Activated CD4-positive, CD25-positive, alpha-beta regulatory T cell (primary cell): ENCODE measurements around the gene LRRC45.

ENCODE experiments used
- DNase-seq, 4 experiments: peaks; one replicate each; lab custom pipeline; 2025; lab: John Stamatoyannopoulos, UW

The LRRC45 gene

DNA sequence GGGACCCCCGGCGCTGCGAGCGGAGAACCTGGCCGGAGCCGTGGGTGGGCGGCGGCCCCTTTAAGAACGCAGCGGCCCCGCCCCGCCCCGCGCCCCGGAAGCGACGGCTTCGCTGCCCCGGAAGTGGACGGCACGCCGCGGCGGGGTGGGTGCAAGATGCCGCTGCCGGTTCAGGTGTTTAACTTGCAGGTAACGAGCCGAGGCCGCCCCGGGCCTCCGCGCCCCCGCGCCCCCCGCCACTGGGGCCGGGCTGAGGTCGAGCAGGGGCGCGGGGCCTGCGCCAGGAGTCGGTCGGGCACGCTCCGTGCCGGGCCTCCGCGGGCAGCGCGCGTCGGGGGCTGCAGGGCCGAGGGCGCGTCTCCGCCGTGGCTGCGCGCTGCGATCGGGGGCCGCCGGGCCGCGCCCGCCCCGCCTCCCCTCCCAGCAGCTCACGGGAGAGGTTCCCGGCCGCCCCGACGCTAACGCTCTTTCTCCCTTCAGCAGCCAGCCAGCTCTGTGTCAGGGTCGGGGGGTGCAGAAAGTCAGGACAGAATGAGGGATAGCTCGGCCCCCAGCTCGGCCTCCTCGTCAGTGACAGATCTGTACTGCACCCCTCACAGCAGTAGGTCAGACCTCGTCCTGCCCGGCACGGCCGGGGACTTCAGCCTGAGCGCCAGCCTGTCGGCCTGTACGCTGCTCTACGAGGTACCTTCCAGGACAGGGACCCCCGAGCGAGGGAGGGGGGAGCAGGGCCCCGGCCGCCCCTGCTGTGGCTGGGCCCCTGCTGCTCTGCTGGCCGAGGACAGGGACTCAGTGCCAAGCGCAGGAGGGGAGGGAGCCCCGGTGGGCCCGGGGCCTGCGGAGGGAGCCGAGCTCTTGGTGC, 28.9 kb downstream of the LRRC45 start, which contains the start of the genes GPS1 and RFNG:
Gene GPS1, plus strand, starts transcription at position 123 of the 862 bp plus-strand sequence. Its CDS starts 34 bp downstream, at position 157.
Gene RFNG, minus strand, starts transcription at position 36 of the 862 bp plus-strand sequence. CDS start 45 bp downstream, outside the sequence.
- peak; percentile 70 to 79 (median 70) for DNase-seq

DNA sequence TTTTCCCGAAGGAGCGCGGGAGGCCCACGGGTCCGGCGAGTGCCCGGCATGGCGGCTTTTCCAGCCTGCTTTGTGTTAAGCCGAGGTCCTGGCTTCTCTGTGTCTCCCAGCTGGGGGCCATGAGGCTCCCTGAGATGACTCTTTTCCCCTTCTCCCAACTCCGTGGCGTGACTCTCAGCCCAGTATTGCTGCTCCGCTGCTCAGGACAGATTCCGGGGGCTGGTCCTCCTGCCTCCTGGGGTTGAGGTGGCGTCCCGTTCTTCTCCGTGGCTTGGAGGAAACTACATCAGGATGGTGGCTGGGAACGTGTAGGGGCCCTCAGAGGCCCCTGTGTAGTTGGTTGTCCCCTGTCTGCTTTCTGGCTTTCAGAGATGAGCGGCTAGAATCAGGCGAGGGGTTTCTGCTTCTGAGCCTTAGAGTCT, 29.5 kb downstream of the LRRC45 start:
- DNase-seq, result no peak

- no peak for DNase-seq
Observed at GRCh38 chr17:82053130-82053529, 30.0 kb downstream of the LRRC45 start.

DNA sequence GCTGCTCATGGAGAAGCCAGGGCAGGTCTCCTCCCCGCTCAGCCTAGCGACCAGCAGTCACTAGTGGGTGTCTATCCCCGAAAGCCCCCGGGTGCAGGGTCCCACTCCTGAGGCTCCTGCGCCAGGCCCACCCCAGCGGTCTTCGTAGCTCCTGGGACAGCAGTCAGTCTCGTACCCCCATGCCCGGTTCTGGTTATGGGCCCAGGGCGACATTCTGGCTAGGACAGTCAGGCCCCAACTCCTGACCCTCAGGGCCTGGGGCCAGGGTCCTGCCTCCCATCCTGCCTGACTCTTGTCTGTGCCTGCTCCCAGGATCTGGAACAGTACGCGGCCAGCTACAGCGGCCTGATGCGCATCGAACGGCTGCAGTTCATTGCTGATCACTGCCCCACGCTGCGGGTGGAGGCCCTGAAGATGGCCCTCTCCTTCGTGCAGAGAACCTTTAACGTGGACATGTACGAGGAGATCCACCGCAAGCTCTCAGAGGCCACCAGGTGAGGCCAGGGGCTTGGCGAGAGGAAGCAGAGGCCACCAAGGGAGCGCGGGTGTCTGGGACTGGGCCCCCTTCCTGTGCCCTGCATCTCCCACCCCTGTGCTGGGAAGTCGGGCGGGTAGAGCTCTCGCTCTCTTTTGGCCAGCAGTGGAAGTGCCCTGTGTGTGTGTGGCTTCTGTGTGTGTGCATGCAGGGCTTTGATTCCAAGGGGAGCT, 30.6 kb downstream of the LRRC45 start:
- no peak for DNase-seq

DNA sequence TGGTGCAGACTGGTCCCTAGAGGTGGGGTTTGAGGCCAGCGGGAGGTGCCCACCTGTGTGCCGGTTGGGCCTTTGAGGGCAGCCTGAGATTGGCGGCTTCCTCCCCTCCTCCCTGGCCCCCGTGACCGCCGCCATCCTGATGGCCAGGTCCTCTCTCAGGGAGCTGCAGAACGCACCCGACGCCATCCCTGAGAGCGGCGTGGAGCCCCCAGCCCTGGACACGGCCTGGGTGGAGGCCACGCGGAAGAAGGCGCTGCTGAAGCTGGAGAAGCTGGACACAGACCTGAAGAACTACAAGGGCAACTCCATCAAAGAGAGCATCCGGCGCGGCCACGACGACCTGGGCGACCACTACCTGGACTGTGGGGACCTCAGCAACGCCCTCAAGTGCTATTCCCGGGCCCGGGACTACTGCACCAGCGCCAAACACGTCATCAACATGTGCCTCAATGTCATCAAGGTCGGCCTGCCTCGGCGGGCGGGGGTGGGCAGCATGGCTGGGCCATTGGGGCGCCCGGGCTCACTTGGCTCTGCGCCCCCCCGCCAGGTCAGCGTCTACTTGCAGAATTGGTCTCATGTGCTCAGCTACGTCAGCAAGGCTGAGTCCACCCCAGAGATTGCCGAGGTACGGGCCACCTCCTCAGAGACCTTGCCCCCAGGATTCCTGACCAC, 31.4 kb downstream of the LRRC45 start:
- DNase-seq, result no peak

DNA sequence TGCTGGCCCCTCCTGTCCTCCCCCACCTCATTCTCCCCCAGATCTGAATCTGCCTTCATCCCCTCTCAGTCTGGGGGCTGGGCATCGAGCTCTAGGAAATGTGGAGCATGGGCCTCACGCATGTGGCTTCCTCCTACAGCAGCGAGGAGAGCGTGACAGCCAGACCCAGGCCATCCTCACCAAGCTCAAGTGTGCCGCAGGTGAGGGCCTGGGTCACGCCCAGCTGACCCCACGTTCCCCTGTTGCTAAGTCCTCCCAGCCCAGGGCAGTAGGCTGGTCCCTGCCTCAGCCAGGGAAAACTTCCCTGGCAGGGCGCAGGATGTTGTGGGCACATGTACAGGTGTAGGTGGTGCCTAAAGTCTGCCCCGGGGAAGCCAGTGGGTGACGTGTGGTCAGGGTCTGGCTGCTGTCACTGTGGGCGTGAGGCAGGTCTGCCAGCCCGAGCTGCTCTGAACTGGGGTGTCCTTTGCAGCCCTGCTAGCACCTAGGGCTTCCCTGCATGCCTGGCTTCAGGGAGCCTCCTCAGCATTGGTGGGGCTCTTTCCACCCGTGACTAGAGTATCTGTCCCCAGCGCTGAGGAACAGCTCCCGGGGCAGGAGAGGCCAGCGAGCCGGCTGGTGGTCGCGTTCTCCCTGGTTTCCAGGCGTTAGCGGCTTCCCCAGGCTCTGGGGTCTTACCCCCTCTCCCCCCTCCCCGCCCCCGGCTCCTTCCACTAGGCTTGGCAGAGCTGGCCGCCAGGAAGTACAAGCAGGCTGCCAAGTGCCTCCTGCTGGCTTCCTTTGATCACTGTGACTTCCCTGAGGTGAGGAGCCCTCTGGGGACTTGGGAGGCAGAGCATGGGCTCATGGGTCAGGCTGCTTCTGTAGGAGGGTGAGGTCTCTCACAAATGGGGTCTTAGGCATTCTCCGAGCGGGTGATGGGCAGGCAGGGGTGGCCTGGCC, 32.2 kb downstream of the LRRC45 start:
- no peak for DNase-seq

- no peak for DNase-seq
Observed at GRCh38 chr17:82055965-82056728, 33.0 kb downstream of the LRRC45 start.

DNA sequence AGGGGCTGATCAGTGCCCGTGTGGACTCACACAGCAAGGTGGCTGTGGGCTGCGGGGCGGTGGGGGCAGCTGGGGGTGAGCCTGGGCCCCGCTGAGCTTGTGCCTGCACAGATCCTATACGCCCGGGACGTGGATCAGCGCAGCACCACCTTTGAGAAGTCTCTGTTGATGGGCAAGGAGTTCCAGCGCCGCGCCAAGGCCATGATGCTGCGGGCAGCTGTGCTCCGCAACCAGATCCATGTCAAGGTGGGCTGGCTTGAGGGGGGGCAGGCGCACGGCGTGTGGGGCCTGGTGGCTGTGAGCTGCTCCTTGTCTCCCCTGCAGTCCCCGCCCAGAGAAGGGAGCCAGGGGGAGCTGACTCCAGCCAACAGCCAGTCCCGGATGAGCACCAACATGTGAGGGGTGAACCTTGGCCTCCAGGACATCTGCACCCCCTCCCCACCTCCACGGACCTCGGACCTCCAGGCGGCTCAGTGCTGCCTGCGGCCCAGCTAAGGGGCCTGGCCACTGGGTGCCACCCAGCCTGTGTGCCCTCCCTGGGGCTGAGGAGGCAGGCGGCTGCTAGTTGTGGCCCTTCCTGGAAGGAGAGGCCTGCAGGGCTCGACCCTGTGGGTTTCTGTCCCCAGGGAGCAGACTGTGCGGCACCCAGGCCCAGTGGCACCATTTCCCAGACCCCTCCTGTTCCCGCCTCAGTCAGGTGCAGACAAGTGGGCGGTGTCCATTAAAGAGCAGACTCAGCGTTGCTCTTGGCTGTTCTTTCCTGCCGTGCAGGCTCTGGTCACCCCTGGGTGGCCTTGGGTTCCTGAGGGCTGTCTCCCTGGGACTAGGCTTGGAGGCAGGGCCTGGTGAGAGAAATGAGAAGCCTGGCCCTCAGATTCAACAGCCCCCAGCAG, 33.9 kb downstream of the LRRC45 start:
- DNase-seq, result no peak

DNA sequence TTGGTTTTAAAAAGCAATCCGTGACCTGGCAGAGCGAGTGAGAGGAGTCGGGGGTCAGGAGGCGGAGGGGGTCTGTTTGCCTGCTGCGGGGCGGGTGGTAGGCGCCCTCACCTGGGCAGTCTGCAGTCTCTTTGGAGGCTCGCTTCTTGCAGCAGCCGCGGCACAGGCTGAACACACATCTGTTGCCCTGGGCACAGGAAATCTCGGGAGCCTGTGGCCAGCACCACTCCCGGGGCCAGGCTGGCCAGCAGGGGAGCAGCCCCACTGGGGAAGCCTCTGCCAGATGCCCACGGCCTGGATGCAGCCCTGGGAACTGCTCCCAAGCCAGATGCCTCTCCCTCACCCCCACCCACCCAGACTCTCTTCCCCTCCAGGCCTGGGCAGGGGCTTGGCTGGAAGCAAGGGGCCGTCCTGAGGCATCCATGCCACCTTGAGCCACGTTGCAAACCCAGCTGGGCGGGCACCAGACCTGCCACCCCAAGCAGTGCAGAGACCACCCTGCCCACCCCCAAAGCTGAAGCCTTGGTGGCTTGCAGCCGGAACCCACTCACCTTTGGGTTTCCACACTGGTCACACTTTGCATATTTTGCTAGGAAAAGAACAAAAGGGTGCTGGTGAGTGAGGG, 35.2 kb downstream of the LRRC45 start:
- no peak for DNase-seq

GRCh38 chr17:82058855-82059249, 35.7 kb downstream of the LRRC45 start:
- DNase-seq, result no peak

DNA sequence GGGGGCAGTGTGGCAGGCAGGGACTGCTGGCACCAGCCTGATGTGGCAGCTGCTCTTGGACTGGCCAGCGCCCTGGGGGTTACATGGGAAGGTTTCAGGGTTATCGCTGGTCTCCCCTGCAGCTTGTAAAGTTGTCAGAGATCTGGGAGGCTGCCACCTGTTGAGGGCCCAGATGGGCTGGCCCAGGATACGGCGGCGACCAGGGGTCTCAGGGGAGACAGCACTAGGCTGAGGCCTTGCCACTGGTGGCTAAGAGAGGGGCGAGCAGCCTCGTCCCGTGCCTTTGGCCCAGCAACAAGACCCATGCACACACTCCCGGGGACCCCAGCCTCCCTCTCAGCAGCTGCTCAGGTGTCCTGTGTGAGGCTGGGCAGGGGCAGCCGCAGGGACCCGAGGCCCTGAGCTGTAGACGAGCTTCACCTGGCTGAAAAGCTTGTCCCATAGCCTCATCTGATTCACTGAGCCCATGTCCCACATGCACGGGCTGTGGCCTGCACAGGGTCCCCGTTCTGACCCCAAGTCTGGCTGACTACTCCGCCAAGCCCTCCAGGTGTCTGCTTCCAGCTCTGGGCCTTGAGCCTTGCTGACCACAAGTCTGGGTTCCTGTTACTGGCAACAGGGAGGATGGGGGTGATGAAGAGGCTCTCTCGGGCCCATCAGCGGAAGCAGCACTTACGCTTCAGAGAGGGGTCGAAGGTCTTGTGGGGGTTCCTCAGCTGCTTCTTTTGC, 36.3 kb downstream of the LRRC45 start:
- no peak for DNase-seq

DNA sequence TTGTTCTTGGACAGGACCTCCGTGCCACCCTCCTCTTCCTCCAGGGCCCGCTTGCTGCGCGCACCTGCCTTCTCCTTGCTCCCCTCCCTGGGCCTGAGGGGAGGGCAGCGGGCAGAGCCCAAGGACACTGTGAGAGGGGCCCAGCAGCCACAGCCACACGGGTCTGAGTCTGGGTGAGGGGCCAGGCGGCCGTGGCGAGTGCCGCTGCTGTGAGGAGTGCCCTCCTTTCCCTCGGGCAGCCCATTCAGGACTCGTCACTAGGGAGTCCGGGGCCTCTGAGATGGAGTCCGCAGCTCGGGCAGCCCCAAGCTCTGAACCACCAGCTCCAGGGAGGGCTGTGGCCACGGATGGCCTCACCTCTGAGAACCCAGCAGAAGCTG, 36.9 kb downstream of the LRRC45 start:
- DNase-seq, result no peak

GRCh38 chr17:82060614-82061013, 37.5 kb downstream of the LRRC45 start:
- DNase-seq, result no peak

- no peak for DNase-seq
Observed at GRCh38 chr17:82061047-82061925, 38.2 kb downstream of the LRRC45 start.

DNA sequence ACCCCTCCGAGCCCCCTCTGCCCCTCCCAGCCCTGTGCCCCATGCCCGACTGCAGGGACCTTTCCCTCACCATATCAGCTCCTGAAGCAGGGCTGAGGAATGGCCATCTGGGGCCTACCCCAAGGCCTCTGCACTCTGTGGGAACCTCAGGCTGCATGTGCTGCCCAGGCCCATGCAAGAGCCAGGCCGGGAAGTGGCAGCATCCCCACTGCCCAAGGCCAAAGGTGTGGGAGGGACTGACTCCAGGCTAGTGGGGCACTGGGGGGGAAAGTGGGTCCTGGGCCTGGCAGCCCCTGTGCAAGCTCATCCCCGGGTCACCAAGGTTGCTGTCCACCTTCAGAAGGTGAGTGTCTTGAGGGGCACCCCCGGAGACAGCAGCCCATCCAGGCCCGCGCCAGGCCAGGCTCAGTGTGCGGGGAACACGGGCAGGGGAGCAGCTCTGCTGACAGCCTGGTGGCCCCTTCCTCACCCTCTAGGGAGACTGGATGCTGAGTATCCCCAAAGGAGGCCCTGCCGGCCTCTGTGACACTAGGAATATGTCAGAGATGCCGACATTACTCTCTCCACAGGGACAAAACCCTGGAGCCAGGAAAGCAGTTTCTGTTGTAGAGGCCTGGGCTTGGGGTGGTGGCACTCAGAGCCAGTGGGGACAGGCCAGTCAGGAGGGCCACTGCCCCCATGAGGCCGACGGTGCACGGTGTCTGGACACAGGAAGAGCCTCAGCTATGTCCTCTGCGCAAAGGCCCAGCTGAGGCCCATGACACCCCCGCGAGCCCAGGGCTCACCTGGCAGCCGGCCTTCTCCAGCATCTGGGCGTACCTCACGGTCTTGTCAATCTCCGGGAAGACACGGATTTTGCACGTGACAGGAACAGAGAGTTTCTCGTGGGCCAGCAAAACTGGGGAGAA, 39.2 kb downstream of the LRRC45 start:
- DNase-seq, result no peak

GRCh38 chr17:82062984-82063368, 39.9 kb downstream of the LRRC45 start:
- DNase-seq, result no peak
